Neuron (in vitro differentiated cells): Measurements from ENCODE around the gene MTCL1.

Experiments
- H2AFZ ChIP-seq: one replicate; pipeline ENCODE4 v1.6.1; 2013; ENCODE audit warnings: low read depth, mild to moderate bottlenecking, inconsistent platforms, low read length, moderate library complexity
- H3K27me3 ChIP-seq: one replicate; pipeline ENCODE4 v1.6.1; 2013; ENCODE audit warnings: low read length; ENCODE audit not compliant: insufficient read depth
- H3K36me3 ChIP-seq: one replicate; pipeline ENCODE4 v1.6.1; 2013; ENCODE audit warnings: low read length; ENCODE audit not compliant: insufficient read depth
- H3K4me1 ChIP-seq: one replicate; pipeline ENCODE4 v1.6.1; 2013; ENCODE audit warnings: low read length; ENCODE audit not compliant: insufficient read depth
- H3K4me3 ChIP-seq: 2 replicates; pipeline ENCODE4 v1.5.1; 2013; ENCODE audit warnings: mild to moderate bottlenecking, low read length, moderate library complexity
- H3K9me3 ChIP-seq: one replicate; pipeline ENCODE4 v1.6.1; 2013; ENCODE audit warnings: low read length

The MTCL1 gene

GRCh38 chr18:8814206-8814605 is 108.8 kb downstream of the MTCL1 start:
- Histone ChIP-seq H3K4me3 (no peak overlapping the region), H3K4me1 (peaks cover 6% of the 10 kb centered on the region), H2AFZ (no peak overlapping the region), H3K9me3 (peaks cover 3% of the 10 kb centered on the region), H3K36me3 (peaks cover 11% of the 10 kb centered on the region), H3K27me3 (no peaks in the 10 kb centered on the region)

- Histone ChIP-seq H3K4me3 (no peak overlapping the region), H2AFZ (no peak overlapping the region), H3K27me3 (no peaks in the 10 kb centered on the region), H3K4me1 (peaks cover 9% of the 10 kb centered on the region), H3K9me3 (peaks cover 3% of the 10 kb centered on the region), H3K36me3 (peaks cover 19% of the 10 kb centered on the region)
These were observed 110.9 kb downstream of the MTCL1 start for GRCh38 chr18:8816220-8816619.

GRCh38 chr18:8816816-8817215 is 111.5 kb downstream of the MTCL1 start:
- H3K4me1 ChIP-seq = peaks cover 9% of the 10 kb centered on the region
- peaks cover 3% of the 10 kb centered on the region for H3K9me3 ChIP-seq
- no peaks in the 10 kb centered on the region for H3K27me3 ChIP-seq
- H3K36me3 ChIP-seq = peaks cover 19% of the 10 kb centered on the region
- no peak overlapping the region for H2AFZ ChIP-seq
- H3K4me3 ChIP-seq = no peak overlapping the region

GRCh38 chr18:8818982-8819381 is 113.6 kb downstream of the MTCL1 start:
- peaks cover 9% of the 10 kb centered on the region for H3K4me1 ChIP-seq
- H3K27me3 ChIP-seq = no peaks in the 10 kb centered on the region
- H3K4me3 ChIP-seq = no peak overlapping the region
- H3K36me3 ChIP-seq = peaks cover 19% of the 10 kb centered on the region
- peaks cover 3% of the 10 kb centered on the region for H3K9me3 ChIP-seq
- H2AFZ ChIP-seq = no peak overlapping the region

- Histone ChIP-seq H3K4me1 (peaks cover 9% of the 10 kb centered on the region), H2AFZ (no peak overlapping the region), H3K4me3 (no peak overlapping the region), H3K27me3 (no peaks in the 10 kb centered on the region), H3K9me3 (peaks cover 2% of the 10 kb centered on the region), H3K36me3 (peaks cover 29% of the 10 kb centered on the region)
These were observed 115.2 kb downstream of the MTCL1 start for GRCh38 chr18:8820396-8821082.

GRCh38 chr18:8821083-8821465 is 115.7 kb downstream of the MTCL1 start:
- no peak overlapping the region for H3K4me3 ChIP-seq
- H3K36me3 ChIP-seq = peaks cover 33% of the 10 kb centered on the region
- H2AFZ ChIP-seq = no peak overlapping the region
- H3K4me1 ChIP-seq = peaks cover 9% of the 10 kb centered on the region
- H3K9me3 ChIP-seq = peaks cover 2% of the 10 kb centered on the region
- no peaks in the 10 kb centered on the region for H3K27me3 ChIP-seq

GRCh38 chr18:8821531-8821930 is 116.2 kb downstream of the MTCL1 start:
- H3K4me1 ChIP-seq = peaks cover 9% of the 10 kb centered on the region
- H3K27me3 ChIP-seq = no peaks in the 10 kb centered on the region
- no peak overlapping the region for H2AFZ ChIP-seq
- peaks cover 3% of the 10 kb centered on the region for H3K9me3 ChIP-seq
- peaks cover 34% of the 10 kb centered on the region for H3K36me3 ChIP-seq
- no peak overlapping the region for H3K4me3 ChIP-seq

GRCh38 chr18:8822643-8823042 is 117.3 kb downstream of the MTCL1 start:
- H2AFZ ChIP-seq = no peak overlapping the region
- peaks cover 3% of the 10 kb centered on the region for H3K9me3 ChIP-seq
- H3K4me1 ChIP-seq = peaks cover 6% of the 10 kb centered on the region
- peaks cover 40% of the 10 kb centered on the region for H3K36me3 ChIP-seq
- H3K4me3 ChIP-seq = no peak overlapping the region
- no peaks in the 10 kb centered on the region for H3K27me3 ChIP-seq

GRCh38 chr18:8823530-8823929 is 118.2 kb downstream of the MTCL1 start:
- H3K27me3 ChIP-seq = no peaks in the 10 kb centered on the region
- H3K9me3 ChIP-seq = peaks cover 3% of the 10 kb centered on the region
- no peak overlapping the region for H2AFZ ChIP-seq
- peaks cover 40% of the 10 kb centered on the region for H3K36me3 ChIP-seq
- no peak overlapping the region for H3K4me3 ChIP-seq
- H3K4me1 ChIP-seq = peaks cover 3% of the 10 kb centered on the region

- Histone ChIP-seq H3K27me3 (no peaks in the 10 kb centered on the region), H3K36me3 (peaks cover 32% of the 10 kb centered on the region), H2AFZ (no peak overlapping the region)
These were observed 119.5 kb downstream of the MTCL1 start for GRCh38 chr18:8824846-8825245.

GRCh38 chr18:8825273-8825672 is 119.9 kb downstream of the MTCL1 start:
- H3K9me3 ChIP-seq = peaks cover 5% of the 10 kb centered on the region
- H2AFZ ChIP-seq = no peak overlapping the region
- no peaks in the 10 kb centered on the region for H3K27me3 ChIP-seq
- H3K36me3 ChIP-seq = peaks cover 32% of the 10 kb centered on the region
- no peak overlapping the region for H3K4me3 ChIP-seq
- peaks cover 4% of the 10 kb centered on the region for H3K4me1 ChIP-seq

More at GRCh38 chr18:8824846-8825245, 119.5 kb downstream of the MTCL1 start:
- Histone ChIP-seq H3K4me1 (peaks cover 3% of the 10 kb centered on the region), H3K4me3 (no peak overlapping the region), H3K9me3 (peaks cover 3% of the 10 kb centered on the region)

GRCh38 chr18:8825729-8826375 is 120.5 kb downstream of the MTCL1 start:
- Histone ChIP-seq H3K9me3 (peaks cover 7% of the 10 kb centered on the region), H2AFZ (no peak overlapping the region), H3K36me3 (peaks cover 27% of the 10 kb centered on the region), H3K4me3 (no peak overlapping the region), H3K4me1 (peaks cover 5% of the 10 kb centered on the region), H3K27me3 (no peaks in the 10 kb centered on the region)

GRCh38 chr18:8826514-8826913 is 121.2 kb downstream of the MTCL1 start:
- peaks cover 7% of the 10 kb centered on the region for H3K9me3 ChIP-seq
- H3K27me3 ChIP-seq = no peaks in the 10 kb centered on the region
- no peak overlapping the region for H3K4me3 ChIP-seq
- no peak overlapping the region for H2AFZ ChIP-seq
- H3K36me3 ChIP-seq = peaks cover 23% of the 10 kb centered on the region
- H3K4me1 ChIP-seq = peaks cover 2% of the 10 kb centered on the region
